ENCODE measurements around the gene ANKZF1.

ANKZF1 gene

DNA sequence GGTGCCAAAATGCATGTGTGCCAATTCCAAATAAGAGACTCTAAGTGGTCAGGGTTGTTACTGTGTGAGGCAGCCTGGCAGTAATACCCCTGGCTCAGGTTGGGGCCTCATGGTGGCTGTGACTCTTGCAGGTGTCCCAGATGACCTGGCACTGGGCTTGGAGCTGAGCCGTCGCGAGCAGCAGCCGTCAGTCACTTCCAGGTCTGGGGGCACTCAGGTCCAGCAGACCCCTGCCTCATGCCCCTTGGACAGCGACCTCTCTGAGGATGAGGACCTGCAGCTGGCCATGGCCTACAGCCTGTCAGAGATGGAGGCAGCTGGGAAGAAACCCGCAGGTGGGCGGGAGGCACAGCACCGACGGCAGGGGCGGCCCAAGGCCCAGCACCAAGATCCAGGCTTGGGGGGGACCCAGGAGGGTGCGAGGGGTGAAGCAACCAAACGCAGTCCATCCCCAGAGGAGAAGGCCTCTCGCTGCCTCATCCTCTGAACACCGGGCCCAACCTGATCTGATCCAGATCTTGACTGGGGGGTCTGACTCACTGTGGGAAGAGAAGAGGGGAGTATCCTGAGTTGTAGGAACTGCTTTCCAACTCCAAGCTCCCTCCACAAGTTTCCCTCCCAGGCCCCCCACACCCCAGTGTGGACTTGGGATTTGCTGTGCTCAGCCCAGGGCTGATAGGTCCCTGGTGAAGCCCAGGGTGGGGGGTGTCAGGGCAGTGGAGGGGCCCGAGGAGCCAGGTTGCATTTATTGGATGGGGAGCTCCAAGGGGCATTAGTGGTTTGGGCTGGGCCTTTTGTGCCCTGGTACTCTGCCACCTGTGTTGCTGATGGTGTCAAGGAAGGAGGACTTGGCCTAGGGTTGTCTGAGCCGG lies 55.1 kb downstream of the ANKZF1 start:
- DNase-seq, result no peak

DNA sequence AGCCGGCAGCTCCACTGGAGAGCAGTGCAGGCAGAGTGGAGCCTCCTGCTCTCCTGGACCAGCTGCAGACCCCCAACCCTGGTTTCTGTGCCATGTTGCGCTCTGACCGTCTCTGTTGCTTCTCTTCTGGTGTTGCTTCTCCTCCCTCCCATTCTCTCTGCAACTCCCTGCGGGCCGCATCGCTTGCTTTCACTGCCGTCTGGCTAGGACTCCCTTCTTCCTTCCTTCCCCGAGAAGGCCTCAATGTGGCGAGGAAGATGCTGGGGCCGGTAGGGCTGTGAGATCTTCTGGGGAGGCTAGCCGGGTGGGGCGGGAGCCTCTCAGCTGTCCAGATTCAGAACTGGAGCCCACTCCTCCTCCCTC lies 55.7 kb downstream of the ANKZF1 start:
- DNase-seq, result no peak

DNA sequence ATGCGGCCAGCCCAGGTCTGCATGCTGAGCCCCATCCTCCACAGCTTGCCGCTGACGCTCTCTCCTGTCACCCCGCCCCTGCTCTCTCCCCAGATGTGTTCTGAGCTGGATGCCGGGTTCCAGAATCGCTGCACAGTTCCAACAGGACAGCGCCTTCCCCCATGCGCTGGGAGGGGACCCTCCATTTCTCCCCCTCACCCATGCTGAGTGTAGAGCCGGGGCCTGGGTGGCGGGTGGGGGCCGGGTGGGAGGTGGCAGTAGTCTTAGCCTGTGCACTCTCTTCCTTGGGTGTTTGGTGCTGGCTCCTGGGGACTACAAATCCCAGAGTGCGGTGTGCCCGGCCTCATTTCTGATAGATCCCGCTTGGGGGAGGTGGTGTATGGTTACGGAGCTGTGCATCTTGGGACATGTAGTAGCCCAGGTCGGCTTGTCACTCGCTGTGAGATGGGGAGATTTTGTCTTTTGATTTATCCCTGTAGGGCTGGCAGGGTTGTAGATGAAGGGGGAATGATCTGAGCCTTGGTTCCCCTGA lies 56.4 kb downstream of the ANKZF1 start:
- peak; percentile 8 for DNase-seq
